HG03571 (cell line): ENCODE data around the gene LYSMD3.
"Not testable (repeated sequence)": the region's sequence is repeated elsewhere in the genome, so short reads cannot be mapped to it uniquely, and the experiment has no call there.

ENCODE experiments used
- ATAC-seq: cut with Tn5 transposase; IDR thresholded peaks from one replicate; pipeline ENCODE4 v1.9.1; 2021; ENCODE audit not compliant: unreplicated experiment

LYSMD3 gene

DNA sequence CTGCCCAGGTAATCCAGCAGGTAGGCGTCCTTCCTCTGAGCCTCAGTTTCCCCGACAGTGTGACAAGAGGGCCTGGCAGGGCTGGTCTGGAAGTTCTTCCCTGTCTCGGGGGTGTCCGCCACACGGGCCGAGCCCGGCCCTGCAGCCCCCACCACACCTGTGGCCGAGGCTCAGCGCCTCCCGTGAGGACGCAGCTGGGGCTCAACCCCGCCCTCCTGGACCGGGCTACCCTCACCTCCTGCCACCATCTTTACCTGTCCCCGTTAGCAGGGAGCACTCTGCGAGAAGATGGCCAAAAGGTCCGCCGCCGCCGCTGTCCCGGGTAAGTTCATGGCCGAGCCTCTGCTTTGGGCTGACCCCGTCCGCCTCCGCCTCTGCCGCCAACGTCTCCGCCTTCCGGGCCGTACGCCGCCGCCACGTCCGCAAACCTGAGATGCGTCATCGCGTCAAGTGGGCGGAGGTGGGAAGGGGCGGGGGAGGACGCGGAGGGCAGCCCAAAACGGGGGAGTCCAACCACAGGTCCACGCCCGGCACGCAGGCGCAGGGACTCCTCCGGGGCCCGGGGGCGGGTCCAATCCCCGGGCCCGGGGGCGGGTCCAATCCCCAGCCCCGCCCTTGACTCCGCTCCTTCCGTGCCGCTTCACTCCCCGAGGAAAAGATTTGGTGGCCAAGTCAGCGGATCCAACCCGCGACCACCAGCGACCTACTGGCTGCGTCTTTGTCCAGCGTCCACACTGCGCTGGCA lies at the start of gene LYSMD3:
Gene LYSMD3 (minus strand): TSS at position 391 of the 745 bp plus-strand sequence. CDS start 4,295 bp downstream, outside the sequence.
- peak; percentile 91 for ATAC-seq

DNA sequence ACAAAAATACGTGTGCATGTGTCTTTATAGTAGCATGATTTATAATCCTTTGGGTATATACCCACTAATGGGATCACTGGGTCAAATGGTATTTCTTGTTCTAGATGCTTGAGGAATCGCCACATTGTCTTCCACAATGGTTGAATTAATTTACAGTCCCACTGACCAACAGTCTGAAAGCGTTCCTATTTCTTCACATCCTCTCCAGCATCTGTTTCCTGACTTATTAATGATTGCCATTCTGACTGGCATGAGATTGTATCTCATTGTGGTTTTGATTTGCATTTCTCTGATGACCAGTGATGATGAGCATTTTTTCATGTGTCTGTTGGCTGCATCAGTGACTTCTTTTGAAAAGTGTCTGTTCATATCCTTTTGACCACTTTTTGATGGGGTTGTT lies 47.2 kb upstream of the LYSMD3 start:
- not testable (repeated sequence) for ATAC-seq

DNA sequence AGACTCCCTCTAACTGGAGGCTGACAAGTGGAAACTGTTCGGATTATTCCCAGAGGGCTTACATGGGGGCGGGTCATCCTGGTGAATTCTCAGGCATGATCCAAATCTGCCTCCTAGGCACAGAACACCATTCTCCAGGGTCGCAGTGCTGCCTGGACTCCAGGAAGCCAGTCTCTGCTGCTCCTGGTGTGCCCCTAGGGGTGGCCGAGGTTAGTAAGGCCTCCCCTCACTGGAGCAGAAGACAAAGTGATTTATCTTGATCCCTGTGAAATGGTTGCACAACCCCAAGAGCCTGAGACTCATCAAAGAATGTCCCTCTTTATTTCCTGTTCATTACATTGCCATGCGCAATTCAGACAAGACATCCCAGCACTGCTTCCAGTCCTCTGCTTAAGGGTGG lies 46.3 kb upstream of the LYSMD3 start:
- ATAC-seq = no peak

DNA sequence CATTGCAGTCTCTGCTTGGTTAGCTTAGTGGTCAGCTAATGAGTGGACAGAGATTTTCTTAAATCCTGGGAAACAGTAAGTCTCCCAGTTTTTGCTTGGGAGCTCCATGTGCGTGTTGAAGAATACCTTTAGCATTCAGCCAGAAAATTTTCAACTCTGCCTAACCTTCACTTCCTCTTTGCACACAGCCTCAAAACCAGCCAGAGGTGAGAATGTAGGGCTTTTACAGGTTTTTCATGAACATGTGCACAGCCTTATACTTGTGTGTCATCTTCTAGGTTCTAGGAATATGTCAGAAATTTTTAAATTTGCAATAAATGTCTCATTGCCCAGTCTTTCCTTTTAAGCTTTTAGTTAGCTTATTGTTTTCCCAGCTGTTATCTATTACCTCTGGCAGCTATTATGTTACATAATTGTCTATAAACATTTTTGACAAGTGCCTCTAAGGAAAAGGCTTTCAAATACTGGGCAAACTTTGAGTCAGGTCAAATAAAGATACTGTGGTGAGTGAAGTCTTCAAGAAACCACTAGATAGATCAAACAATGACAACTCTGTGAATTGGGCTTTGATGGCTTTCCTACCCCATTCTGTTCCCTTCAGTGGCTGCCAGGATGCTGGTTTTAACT lies 41.9 kb upstream of the LYSMD3 start:
- ATAC-seq = no peak

DNA sequence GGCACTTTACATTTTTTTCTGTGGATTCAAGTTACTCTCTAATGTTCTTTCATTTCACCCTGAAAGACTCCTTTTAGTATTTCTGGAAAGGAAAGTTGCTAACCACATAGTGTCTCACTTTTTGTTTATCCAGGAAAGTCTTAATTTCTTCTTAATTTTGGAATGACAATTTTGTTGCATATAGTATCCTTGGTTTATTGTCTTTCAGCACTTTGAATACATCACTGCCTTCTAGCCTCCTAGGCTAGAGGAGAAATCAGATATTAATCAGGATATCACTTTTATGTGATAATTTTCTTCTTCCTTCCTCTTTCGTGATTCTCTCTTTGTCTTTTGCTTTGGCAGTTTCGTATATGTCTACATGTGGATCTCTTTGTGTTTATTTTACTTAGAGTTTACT lies 40.6 kb upstream of the LYSMD3 start:
- no peak for ATAC-seq

DNA sequence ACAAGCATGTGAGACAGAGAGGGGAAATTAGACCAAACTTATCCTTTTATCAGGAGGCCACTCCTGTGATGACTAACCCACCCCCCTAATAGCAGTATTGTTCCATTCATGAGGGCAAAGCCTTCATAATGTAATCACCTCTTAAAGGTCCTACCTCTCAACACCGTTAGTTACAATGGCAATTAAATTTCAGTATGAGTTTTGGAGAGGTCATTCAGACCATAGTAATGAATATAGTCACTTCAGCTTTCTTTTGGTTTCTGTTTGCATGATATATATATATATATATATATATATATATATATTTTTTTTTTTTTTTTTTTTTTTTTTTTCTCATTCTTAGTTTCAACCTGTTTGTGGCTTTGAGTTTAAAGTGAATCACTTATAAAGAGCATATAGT lies 39.7 kb upstream of the LYSMD3 start:
- no peak for ATAC-seq

DNA sequence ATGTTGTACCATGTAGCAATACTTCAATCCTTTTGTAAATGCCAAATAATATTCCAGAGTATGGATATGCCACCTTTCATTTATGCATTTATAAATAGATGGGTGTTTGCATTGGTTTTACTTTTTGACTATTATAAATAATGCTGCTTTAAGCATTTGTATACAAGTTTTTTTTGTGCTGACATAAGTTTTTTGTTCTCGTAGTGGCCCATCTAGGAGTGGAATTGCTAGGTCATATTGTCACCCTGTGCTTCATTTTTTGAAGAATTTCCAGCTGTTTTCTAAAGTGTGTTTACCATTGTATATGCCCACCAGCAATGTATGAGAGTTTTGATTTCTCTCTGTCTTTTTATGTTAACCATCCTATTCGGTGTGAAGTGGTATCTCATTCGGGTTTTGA lies 36.1 kb upstream of the LYSMD3 start:
- no peak for ATAC-seq

DNA sequence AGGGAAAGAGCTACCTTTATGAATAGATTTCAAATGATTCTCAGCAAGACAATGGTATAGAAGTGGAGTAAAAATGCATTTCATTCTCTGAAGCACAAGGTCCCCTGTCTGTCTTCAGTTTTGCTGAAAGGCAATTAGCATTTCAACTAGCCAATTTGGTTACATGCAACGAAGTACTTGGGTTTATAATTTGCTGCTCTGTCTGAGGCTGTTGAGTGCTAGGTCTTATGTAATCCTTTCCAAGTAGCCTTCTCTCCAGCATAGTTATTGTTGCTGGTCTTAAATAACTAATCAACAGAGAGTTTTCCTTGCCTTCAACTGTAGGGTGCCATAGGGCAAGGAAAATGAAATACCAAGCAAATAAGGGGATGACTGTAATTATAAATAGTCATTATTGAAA lies 33.7 kb upstream of the LYSMD3 start:
- no peak for ATAC-seq

DNA sequence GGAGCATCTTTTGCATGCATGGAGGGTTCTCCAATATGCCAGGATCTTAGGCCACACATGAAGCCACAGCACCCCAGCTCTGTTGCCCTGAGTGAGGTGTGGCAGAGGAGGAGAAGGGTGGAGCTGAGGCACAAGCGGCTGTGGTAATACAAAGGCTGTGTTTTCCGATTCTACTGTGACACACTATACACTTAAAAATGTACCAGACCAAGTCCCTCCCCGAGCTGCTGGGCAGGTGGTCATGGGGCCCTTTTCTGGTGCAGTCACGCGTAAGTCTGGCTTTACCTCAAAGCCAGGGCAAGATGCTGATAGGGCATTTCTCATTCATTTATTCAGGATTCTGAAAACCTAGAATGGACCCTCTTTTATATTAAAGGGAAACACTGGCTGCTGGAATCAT lies 33.0 kb upstream of the LYSMD3 start:
- no peak for ATAC-seq

DNA sequence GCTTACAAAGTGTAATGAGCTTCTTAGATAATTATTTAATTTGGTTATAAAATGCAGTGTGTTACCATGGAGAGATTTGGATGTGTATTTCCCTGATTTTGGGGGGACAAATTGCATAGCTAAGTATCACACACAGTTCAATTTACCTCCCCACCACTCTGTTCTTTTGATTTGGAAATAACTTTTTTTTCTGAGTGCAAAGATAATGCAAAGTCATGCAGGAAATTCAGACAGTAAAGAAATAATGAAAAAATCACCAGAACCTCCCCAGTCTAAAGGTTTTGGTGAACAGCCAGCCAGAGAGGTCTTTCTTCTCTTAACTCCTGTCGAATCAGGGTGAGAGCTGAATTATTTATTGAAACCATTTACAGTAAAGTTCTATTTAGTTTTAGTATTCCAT lies 32.4 kb upstream of the LYSMD3 start:
- ATAC-seq = no peak

DNA sequence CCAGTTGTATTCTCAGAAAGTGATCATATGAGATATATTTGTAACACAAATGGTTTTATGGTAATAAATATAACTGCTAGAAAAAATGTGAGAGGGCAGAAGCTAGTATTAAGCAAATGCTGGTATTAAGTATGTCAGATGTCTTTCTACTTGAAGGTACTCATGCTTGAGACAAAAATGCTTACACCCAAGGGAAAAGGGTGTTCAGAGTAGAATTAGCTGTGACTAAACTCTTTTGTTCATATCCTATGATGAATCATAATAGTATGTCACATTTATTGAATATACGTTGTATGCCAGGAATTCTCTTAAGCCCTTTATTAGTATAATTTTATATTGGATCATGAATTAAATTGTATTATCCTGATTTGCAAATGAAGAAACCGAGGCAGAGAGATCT lies 31.4 kb upstream of the LYSMD3 start:
- no peak for ATAC-seq

DNA sequence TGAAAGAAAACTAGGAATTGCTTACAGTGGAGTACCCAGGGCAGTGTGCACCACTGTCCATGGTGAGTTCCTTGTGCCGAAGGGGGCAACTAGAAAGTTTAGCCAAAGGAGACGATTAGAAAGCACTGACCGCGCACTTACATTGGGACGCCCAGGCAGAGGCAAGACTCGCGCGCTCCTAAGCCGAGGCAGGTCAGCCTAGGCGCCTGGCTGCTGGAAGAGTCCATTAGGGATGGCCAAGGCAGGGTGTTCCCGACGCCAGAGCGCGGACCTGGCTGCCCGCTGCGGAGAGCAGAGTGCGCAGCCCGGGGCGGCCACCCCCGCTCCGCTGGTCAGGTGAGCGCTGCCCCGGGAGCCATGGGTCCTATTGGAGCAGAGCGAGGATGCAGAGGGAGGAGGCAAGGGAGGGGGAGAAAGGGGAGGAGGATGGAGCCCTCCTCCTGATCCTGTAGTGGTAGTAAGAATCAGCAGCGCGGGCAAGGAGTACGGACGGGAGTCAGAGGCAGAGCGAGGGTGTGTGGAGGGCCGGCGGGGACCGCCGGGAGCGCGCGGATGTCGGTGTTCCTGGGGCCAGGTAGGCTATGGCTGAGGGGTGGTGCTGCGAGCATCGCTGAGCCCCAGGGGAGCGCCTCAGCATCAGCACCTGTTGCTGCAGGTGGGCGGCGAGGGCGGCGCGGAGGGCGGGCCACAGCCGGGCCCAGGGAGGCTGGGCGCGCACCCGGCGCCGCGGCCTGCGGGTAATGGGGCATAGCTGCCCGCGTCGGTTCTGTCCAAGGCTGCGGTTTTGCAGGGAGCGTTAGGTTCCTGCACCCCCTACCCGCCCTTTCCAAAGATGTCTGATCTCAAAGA lies 29.2 kb upstream of the LYSMD3 start, which contains the start of gene ADGRV1:
Gene ADGRV1 (plus strand): TSS at position 454 of the 849 bp plus-strand sequence. CDS start 99 bp downstream, at position 553.
- ATAC-seq = no peak

DNA sequence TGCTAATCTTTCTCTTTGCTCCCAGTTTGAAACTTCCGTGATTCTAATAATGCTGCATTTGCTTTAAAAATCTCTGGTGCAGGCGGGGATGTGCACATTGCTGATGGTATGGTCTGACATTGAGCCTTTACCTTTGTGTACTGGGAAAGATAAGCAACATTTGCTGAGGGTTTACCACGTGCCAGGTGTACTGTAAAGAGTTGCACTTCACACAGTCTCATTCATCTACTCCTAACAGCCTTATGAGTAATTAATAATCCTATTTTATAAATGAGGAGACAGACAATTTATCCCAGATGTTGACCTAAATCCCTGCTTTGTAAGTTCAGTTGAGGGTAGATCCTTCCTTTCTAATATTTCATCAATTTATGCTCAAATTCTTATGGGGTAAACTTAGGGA lies 28.5 kb upstream of the LYSMD3 start:
- ATAC-seq = no peak

DNA sequence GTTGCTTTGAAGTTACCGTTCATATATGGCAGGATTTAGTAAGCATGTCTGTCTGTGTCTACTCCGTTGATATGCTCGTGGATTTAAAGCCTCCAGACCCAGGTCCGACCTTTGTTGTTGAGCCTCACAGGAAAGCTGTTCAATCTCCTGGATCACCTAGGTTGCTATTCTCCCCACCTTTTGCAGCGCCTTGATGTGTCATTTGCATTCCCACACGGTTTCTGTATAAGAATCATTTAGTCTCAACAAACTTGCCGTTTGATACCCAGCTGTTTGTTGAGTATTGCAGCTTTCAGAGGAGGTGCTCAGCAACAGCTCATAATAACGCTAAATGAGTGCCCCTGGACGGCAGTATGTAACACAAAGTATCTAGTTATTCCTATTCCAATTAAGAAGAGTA lies 28.0 kb upstream of the LYSMD3 start:
- ATAC-seq = no peak

DNA sequence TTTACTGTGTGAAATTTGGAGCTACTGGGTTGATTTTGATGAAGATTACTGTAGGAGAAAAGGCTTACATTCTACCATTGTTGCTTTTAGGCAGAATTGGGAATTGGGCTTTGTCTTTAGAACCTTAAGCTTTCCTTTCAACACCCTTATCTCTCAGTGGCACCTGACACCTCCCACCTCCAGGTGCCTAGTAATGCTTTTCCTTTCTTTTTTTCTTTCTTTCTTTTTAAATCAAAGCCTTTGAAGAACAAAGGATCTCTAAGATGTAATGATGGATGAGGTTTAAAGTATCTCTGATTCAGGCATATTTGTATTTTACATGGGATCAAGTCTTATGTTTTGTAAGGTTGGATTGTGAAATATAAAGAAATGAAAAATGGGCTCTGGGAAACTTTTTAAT lies 26.3 kb upstream of the LYSMD3 start:
- ATAC-seq = no peak

DNA sequence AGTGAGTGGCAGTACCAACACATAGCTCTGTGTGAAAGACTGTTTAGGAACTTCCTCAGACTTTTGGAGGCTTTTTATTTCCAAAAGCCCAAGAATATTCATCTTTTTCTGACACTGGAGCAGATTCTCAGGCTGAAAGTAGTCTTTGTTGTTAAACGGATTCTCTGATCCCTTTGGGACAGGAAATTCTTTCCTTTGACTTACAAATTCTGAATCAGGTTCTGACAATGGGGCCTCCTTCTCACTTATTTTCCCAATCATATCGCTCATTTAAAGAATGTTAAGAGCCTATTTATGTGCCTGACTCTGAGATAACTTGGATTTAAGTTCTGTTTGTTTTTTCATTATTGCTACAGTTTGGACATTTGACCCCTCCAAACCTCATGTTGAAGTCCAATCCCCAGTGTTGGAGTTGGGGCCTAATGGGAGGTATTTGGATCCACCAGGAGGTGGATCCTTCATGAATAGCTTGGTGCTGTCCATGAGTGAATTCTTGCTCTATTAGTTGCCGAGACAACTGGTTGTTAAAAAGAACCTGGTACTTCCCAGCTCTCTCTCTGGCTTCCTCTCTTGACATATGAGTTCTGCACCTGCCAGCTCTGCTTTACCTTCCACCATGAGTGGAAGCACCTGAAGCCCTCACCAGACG lies 25.1 kb upstream of the LYSMD3 start:
- ATAC-seq = no peak

DNA sequence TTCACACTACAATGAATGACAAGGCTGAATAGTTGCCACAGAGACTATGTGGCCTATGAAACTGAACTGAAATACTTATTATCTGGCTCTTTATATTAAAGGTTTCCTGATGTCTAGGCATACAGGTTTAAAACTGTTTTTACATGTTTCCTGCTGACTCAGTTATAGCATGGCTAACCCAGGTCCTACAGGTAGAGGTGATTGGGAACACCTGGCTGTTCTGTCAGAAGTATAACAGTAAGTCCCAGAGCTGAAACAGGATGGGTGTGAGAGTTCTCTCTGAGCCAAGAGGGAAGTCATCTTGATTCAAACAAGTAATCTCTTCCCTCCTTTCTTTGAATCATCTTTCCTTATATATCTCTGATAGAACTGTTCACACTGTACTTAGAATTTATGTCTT lies 24.3 kb upstream of the LYSMD3 start:
- no peak for ATAC-seq

DNA sequence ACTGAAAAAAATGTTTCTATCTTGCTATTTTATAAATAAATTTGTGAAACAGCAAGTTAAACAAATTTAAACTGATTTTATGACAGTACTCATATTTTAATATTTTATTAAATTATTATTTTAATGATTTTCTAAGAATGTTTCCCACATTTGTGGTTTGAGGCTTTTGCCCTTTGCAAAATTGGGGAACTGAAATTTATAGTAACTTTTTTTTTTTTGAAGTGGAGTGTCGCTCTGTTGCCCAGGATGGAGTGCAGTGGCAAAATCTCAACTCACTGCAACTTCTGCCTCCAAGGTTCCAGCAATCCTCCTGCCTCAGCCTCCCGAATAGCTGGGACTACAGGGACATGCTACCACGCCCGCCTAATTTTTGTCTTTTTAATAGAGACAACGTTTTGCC lies 22.0 kb upstream of the LYSMD3 start:
- no peak for ATAC-seq

DNA sequence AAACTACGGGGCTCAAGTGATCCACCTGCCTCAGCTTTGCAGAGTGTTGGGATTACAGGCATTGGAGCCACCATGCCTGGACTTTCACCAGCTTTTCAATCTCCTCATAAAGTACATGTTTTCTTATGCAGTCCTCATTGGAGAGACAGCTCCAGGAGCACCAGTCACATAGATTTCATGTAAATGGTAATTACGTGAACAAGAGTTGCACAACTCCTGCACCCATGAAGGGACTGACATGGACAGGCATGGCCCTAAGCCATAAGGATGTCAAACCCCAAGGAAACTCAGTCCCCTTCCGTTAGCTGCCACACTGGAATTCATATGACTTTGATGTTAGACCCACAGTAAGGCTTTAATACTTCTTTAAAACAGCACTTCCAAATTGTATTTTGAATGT lies 21.6 kb upstream of the LYSMD3 start:
- no peak for ATAC-seq

DNA sequence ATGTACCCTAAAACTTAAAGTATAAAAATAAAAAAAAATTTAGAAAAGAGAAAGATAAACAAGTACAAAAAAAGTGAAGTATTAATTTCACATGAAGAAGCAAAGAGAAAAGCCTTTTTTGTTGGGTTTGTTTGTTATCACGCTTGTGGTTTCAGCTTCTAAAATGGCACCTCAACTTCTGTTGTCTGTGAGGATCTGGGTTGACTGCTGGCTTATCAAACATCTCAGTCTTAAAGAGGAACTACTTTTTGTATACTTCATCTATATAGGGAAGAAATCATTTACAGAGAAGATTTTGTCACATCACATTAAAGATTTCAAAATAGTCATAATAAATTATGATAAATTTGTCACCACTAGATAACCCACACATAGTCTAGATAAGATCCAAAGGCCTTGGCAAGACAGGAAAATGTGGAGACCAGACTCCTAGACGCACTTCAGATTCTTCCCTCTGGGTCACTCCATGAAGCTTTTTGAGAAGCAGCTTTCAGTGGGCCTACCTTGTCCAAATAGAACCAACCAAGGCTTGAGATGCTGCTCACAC lies 20.4 kb upstream of the LYSMD3 start:
- ATAC-seq = no peak

DNA sequence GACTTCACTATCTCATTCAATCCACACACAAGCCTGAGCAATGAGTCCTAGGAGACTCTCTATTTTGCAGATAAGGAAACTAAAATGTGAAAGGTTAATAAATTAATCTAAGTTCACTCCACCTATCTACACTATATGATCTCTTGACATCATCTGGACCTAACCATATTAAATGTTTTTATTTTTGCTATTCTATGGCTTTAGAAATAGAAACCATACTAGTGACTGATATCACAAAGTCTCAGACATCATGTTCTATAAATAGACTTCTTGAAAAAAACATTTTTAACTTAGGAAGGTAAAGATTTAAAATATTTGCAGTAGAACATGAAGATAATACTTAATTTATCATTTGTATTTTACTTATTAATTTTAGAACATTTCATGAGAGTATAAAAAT lies 19.8 kb upstream of the LYSMD3 start:
- ATAC-seq = no peak
